ENCODE data around the gene CASP10.
A peak's percentile ranks its signal among the peaks of the same experiment; 100 is the strongest.
"Not testable (repeated sequence)": the region's sequence is repeated elsewhere in the genome, so short reads cannot be mapped to it uniquely, and the experiment has no call there.

The CASP10 gene

DNA sequence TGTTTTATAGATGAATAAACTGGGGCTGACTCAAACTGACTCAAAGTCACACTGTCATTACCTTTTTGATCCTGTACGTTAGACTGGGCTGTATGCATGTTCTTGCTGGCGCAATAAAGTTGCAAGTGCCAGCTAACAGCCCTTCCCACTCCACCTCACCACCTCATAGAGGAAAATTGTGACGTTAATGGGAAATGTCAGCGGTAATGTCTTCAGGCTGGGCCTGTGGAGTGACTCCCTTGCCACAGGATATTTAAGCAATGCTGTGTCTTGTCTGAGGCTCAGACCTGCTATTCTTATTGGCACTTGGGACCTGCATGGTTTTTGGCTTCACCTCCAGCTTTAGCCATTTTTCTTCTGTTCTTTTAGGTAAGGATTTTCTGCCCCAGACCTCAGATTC lies 25.2 kb upstream of the CASP10 start:
- TF ChIP-seq, protein P1, sequence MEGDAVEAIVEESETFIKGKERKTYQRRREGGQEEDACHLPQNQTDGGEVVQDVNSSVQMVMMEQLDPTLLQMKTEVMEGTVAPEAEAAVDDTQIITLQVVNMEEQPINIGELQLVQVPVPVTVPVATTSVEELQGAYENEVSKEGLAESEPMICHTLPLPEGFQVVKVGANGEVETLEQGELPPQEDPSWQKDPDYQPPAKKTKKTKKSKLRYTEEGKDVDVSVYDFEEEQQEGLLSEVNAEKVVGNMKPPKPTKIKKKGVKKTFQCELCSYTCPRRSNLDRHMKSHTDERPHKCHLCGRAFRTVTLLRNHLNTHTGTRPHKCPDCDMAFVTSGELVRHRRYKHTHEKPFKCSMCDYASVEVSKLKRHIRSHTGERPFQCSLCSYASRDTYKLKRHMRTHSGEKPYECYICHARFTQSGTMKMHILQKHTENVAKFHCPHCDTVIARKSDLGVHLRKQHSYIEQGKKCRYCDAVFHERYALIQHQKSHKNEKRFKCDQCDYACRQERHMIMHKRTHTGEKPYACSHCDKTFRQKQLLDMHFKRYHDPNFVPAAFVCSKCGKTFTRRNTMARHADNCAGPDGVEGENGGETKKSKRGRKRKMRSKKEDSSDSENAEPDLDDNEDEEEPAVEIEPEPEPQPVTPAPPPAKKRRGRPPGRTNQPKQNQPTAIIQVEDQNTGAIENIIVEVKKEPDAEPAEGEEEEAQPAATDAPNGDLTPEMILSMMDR (IDR thresholded peaks at IDR 0.05; ENCODE audit: low read depth, low read length): no peak
- H3K4me3 ChIP-seq (replicated peaks in 1 of 2; ENCODE audit: low read depth in 2 of 2, low read length in 2 of 2): no peak overlapping the region
- DNase-seq (ENCODE audit: low read depth in 2 of 2): peak; percentile 34 to 41

DNA sequence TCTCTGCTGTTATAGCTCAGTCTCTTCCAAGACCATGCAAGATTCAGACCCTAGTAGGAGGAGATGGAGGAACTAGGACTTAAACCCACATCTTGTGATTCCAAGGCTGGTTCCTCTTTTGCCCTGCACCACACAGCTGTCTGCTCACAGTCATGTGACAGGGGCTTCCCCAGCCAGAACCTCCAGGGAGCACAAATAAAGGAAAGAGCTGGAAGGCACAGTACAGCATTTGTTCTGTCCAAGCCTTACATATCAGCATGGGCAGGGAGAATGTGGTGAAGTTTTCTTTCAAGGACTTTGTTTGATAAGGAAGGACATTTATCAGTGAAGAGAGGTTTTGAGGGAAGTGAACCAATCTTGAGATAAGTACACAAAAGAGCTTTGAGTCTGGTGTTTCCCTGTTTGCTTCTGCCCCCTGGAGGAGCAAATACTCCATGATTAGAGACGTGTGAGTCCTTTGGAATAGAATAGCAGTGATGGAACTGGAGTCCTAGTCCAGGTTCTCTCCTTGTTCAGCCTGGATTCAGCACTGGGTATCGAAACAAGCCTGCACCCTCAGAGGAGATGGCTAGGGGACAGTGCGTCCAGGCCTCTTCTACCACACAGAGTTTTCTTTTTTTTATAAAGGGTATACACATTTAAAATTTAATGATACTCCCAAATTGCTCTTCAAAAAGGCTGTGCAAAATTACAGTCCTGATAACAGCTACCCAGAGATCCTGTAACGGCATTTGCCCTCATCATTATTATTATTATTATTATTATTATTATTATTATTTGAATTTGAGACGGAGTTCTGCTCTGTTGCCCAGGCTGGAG lies 24.6 kb upstream of the CASP10 start:
- H3K4me3 ChIP-seq (replicated peaks in 1 of 2; ENCODE audit: low read depth in 2 of 2, low read length in 2 of 2): no peak overlapping the region
- TF ChIP-seq, protein P1 (IDR thresholded peaks at IDR 0.05; ENCODE audit: low read depth, low read length): peak; percentile 71
- peak; percentile 89 to 93 for DNase-seq (ENCODE audit: low read depth in 2 of 2)

DNA sequence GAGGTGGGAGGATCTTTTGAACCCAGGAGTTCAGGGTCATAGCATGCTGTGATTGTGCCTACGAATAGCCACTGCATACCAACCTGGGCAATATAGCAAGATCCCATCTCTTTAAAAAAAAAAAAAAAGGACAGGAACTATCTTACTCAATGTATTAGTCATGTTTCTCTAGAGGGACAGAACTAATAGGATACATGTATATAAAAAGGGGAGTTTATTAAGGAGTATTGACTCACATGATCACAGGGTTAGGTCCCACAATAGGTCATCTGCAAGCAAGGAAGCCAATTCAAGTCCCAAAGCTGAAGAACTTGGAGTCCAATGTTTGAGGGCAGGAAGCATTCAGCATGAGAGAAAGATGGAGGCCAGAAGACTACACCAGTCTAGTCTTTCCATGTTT lies 18.8 kb upstream of the CASP10 start:
- DNase-seq (ENCODE audit: low read depth in 2 of 2): peak in 1 of 2 donors; percentile 43
- no peak overlapping the region for H3K4me3 ChIP-seq (replicated peaks in 1 of 2; ENCODE audit: low read depth in 2 of 2, low read length in 2 of 2)
- TF ChIP-seq, protein P1 (IDR thresholded peaks at IDR 0.05; ENCODE audit: low read depth, low read length): no peak

DNA sequence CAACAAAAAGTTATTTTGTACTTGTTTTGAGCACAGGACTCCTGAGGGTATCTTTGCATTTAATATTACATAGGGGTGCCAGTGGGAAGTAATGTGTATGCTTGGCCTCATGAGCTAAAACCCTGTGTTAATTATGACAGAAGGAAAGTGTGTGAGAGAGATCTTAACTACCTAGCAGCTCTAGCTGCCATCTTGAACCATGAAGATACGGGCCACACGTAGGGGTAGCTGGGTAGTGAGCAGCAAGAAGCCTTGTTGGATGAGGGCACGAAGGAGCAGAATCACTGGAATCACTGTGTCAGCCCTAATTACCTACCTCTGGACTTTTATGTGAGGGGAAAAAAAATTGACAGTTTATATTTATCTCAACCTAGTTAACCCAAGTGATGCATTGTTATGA lies 15.4 kb upstream of the CASP10 start:
- no peak for DNase-seq (ENCODE audit: low read depth in 2 of 2)
- TF ChIP-seq, protein P1 (IDR thresholded peaks at IDR 0.05; ENCODE audit: low read depth, low read length): no peak
- no peak overlapping the region for H3K4me3 ChIP-seq (replicated peaks in 1 of 2; ENCODE audit: low read depth in 2 of 2, low read length in 2 of 2)

DNA sequence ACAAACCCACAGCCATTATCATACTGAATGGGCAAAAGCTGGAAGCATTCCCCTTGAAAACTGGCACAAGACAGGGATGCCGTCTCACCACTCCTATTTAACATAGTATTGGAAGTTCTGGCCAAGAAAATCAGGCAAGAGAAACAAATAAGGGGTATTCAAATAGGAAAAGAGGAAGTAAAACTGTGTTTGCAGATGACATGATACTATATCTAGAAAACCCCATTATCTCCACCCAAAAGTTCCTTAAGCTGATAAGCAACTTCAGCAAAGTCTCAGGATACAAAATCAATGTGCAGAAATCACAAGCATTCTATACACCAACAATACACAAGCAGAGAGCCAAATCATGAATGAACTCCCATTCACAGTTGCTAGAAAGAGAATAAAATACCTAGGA lies 14.4 kb upstream of the CASP10 start:
- DNase-seq (ENCODE audit: low read depth in 2 of 2); H3K4me3 ChIP-seq (replicated peaks in 1 of 2; ENCODE audit: low read depth in 2 of 2, low read length in 2 of 2): not testable (repeated sequence)

DNA sequence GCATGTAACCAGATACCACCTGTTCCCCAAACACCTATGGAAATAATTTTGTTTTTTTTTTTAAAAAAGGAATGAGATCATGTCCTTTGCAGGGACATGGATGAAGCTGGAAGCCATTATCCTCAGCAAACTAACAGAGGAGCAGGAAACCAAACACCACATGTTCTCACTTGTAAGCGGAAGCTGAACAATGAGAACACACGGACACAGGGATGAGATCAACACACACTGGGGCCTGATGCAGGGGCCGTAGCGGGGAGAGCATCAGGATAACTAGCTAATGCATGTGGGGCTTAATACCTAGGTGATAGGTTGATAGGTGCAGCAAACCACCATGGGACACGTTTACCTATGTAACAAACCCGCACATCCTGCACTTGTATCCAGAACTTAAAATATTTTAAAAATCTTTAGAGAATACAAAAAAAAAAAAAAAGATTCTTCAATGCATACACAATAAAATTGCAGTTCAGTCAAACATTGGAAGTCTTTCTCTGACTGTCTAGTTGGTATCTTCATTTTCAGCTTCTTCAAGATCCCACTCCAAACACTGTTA lies 11.6 kb upstream of the CASP10 start:
- no peak for DNase-seq (ENCODE audit: low read depth in 2 of 2)
- no peak overlapping the region for H3K4me3 ChIP-seq (replicated peaks in 1 of 2; ENCODE audit: low read depth in 2 of 2, low read length in 2 of 2)

DNA sequence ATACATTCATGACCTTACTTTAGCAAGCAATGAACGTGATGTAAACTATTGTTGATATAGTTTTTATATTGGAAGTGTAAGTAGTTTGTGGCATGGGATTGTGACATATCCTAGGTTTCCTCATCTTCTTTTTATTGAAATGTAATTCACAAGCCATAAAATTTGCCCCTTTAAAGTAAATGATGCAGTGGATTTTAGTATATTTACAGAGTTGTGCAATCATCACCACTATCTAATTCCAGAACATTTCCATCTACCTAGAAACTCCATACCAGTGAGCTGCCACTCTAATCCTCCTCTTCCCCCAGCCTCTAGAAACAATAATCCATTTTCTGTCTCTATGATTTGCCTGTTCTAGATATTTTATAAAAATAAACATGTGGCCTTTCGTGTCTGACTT lies 10.7 kb upstream of the CASP10 start:
- no peak for DNase-seq (ENCODE audit: low read depth in 2 of 2)
- no peak overlapping the region for H3K4me3 ChIP-seq (replicated peaks in 1 of 2; ENCODE audit: low read depth in 2 of 2, low read length in 2 of 2)
- TF ChIP-seq, protein P1 (IDR thresholded peaks at IDR 0.05; ENCODE audit: low read depth, low read length): no peak

More for the DNA sequence above, 11.6 kb upstream of the CASP10 start:
- TF ChIP-seq, protein P1 (IDR thresholded peaks at IDR 0.05; ENCODE audit: low read depth, low read length): no peak

Measured in cardiac fibroblast (primary cell).